OCI-LY1 (cell line): ENCODE measurements around the gene HNRNPD.
"Not testable (repeated sequence)": the region's sequence is repeated elsewhere in the genome, so short reads cannot be mapped to it uniquely, and the experiment has no call there.

Experiments
- H2AFZ ChIP-seq: fragments of 200-600 bp; sonication (generic), shearing (Covaris generic); 2 replicates; pipeline ENCODE4 v1.6.0; 2014; ENCODE audit warnings: antibody characterized with exemption, mild to moderate bottlenecking, low read length
- H3F3A ChIP-seq: fragments of 200-600 bp; sonication (generic), shearing (Covaris generic); 2 replicates; pipeline ENCODE4 v1.6.0; 2014; ENCODE audit warnings: mild to moderate bottlenecking, antibody characterized with exemption, low read length, moderate library complexity; ENCODE audit not compliant: insufficient read depth
- H3K27ac ChIP-seq: fragments of 200-600 bp; sonication (generic); 2 replicates; pipeline ENCODE4 v1.5.1; 2014; ENCODE audit warnings: low read length, mixed run types, mild to moderate bottlenecking, low read depth; ENCODE audit not compliant: poor library complexity, severe bottlenecking
- H3K27me3 ChIP-seq: fragments of 200-600 bp; sonication (generic); 2 replicates; pipeline ENCODE4 v1.6.0; 2014; ENCODE audit warnings: antibody characterized with exemption, mild to moderate bottlenecking, low read length, moderate library complexity; ENCODE audit not compliant: insufficient read depth
- H3K36me3 ChIP-seq: fragments of 200-600 bp; sonication (generic); 2 replicates; pipeline ENCODE4 v1.6.1; 2014; ENCODE audit warnings: mild to moderate bottlenecking, antibody characterized with exemption, low read length, moderate library complexity, mixed read lengths; ENCODE audit not compliant: insufficient read depth
- H3K4me1 ChIP-seq: fragments of 200-600 bp; sonication (generic); 2 replicates; pipeline ENCODE4 v1.5.1; 2014; ENCODE audit warnings: mild to moderate bottlenecking, low read length, moderate library complexity; ENCODE audit not compliant: insufficient read depth, severe bottlenecking
- H3K4me2 ChIP-seq: fragments of 200-600 bp; sonication (generic), shearing (Covaris generic); 2 replicates; pipeline ENCODE4 v1.6.1; 2014; ENCODE audit warnings: low read length
- H3K4me3 ChIP-seq: fragments of 200-600 bp; sonication (generic); 2 replicates; pipeline ENCODE4 v1.5.1; 2014; ENCODE audit warnings: low read length, low read depth, mild to moderate bottlenecking, mixed read lengths; ENCODE audit not compliant: poor library complexity, severe bottlenecking
- H3K79me2 ChIP-seq: fragments of 200-600 bp; shearing (Covaris generic); 2 replicates; pipeline ENCODE4 v1.6.1; 2016; ENCODE audit warnings: mixed run types, low read length, mixed read lengths; ENCODE audit not compliant: insufficient read depth
- H3K9ac ChIP-seq: fragments of 200-600 bp; sonication (generic), shearing (Covaris generic); 2 replicates; pipeline ENCODE4 v1.6.1; 2014; ENCODE audit warnings: mild to moderate bottlenecking, low read length, mixed read lengths
- H3K9me2 ChIP-seq: fragments of 200-600 bp; sonication (generic), shearing (Covaris generic); 2 replicates; pipeline ENCODE4 v1.6.1; 2014; ENCODE audit warnings: low read depth, mild to moderate bottlenecking, low read length, mixed read lengths
- H3K9me3 ChIP-seq: fragments of 200-600 bp; shearing (Covaris generic); 2 replicates; pipeline ENCODE4 v1.6.1; 2014; ENCODE audit warnings: low read length, mixed read lengths
- H4K20me1 ChIP-seq: fragments of 200-600 bp; sonication (generic), shearing (Covaris generic); 2 replicates; pipeline ENCODE4 v1.6.0; 2016; ENCODE audit warnings: mild to moderate bottlenecking, low read length; ENCODE audit not compliant: insufficient read depth
- EZH2 ChIP-seq: fragments of 200-600 bp; sonication (generic), shearing (Covaris generic); IDR thresholded peaks from 2 replicates; pipeline ENCODE4 v1.8.0; 2017; ENCODE audit warnings: borderline replicate concordance, mixed run types, mild to moderate bottlenecking, antibody characterized with exemption, low read length, moderate library complexity, mixed read lengths
- TF ChIP-seq, protein P1 (sequence below): fragments of 200-600 bp; sonication (generic), shearing (Covaris generic); IDR thresholded peaks from 2 replicates; pipeline ENCODE4 v1.5.1; 2017; ENCODE audit warnings: mild to moderate bottlenecking, antibody characterized with exemption, low read length, moderate library complexity, mixed read lengths

The HNRNPD gene

DNA sequence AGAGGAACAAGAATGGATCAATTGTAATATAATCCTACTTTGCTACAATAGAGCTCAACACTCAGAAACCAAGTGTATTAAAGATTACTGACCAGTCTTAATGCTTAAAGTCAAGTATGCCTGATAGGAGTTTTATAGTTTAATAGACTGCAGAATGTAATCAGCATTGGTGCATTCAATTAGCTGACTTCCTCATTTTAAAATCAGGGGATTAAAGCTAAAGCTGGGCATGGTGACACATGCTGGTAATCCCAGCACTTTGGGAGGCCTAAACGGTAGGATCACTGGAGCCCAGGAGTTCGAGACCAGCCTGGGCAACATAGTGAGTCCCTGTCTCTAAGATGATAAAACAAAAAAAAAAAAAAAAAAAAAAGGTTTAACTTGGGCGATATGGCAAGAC is 45.7 kb upstream of the HNRNPD start:
- Histone ChIP-seq H3F3A (peaks cover 9% of the 10 kb centered on the region), H3K4me1 (no peaks in the 10 kb centered on the region), H3K9ac (no peak overlapping the region), H3K27me3 (no peaks in the 10 kb centered on the region), H2AFZ (no peak overlapping the region), H3K36me3 (peaks cover 23% of the 10 kb centered on the region), H3K4me2 (no peak overlapping the region), H3K4me3 (no peak overlapping the region), H3K79me2 (no peaks in the 10 kb centered on the region), H3K9me2 (no peaks in the 10 kb centered on the region), H4K20me1 (no peaks in the 10 kb centered on the region), H3K9me3 (no peaks in the 10 kb centered on the region), H3K27ac (no peak overlapping the region)
- no peak for TF ChIP-seq EZH2
- TF ChIP-seq, protein P1, sequence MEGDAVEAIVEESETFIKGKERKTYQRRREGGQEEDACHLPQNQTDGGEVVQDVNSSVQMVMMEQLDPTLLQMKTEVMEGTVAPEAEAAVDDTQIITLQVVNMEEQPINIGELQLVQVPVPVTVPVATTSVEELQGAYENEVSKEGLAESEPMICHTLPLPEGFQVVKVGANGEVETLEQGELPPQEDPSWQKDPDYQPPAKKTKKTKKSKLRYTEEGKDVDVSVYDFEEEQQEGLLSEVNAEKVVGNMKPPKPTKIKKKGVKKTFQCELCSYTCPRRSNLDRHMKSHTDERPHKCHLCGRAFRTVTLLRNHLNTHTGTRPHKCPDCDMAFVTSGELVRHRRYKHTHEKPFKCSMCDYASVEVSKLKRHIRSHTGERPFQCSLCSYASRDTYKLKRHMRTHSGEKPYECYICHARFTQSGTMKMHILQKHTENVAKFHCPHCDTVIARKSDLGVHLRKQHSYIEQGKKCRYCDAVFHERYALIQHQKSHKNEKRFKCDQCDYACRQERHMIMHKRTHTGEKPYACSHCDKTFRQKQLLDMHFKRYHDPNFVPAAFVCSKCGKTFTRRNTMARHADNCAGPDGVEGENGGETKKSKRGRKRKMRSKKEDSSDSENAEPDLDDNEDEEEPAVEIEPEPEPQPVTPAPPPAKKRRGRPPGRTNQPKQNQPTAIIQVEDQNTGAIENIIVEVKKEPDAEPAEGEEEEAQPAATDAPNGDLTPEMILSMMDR: no peak

- Histone ChIP-seq H3K27ac (no peak overlapping the region), H3K27me3 (no peaks in the 10 kb centered on the region), H3K4me1 (no peaks in the 10 kb centered on the region), H3K4me3 (no peak overlapping the region), H3K9ac (no peak overlapping the region), H3K9me3 (no peaks in the 10 kb centered on the region), H3K36me3 (no peaks in the 10 kb centered on the region; the same call in 1 of the 2 replicates), H4K20me1 (no peaks in the 10 kb centered on the region), H3K9me2 (no peaks in the 10 kb centered on the region), H3K79me2 (no peaks in the 10 kb centered on the region), H3F3A (no peaks in the 10 kb centered on the region), H3K4me2 (no peak overlapping the region), H2AFZ (no peak overlapping the region)
- TF ChIP-seq, protein P1: no peak
- no peak for TF ChIP-seq EZH2
Observed at GRCh38 chr4:82415922-82416365, 42.2 kb upstream of the HNRNPD start.

DNA sequence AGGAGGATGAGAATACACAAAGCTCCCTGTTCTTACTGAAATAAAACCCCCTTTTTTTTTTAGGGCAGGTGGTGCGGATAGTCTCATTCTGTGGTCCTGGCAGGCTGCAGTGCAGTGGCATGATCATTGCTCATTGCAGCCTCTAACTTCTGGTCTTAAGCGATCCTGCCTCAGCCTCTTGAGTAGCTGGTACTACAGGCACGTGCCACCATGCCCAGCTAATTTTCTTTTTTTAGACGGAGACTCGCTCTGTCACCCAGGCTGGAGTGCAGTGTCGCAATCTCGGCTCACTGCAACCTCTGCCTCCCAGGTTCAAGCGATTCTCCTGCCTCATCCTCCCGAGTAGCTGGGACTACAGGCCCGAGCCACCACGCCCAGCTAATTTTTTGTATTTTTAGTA is 41.3 kb upstream of the HNRNPD start:
- H4K20me1 ChIP-seq, H3K27ac ChIP-seq, H3F3A ChIP-seq, H3K4me3 ChIP-seq, H3K27me3 ChIP-seq, H3K4me2 ChIP-seq, H2AFZ ChIP-seq, H3K9me2 ChIP-seq, H3K9ac ChIP-seq, H3K79me2 ChIP-seq, H3K4me1 ChIP-seq, H3K36me3 ChIP-seq, H3K9me3 ChIP-seq: not testable (repeated sequence)

GRCh38 chr4:82403725-82404124 is 29.9 kb upstream of the HNRNPD start:
- no peaks in the 10 kb centered on the region for H3K9me2 ChIP-seq

More at GRCh38 chr4:82403725-82404124, 29.9 kb upstream of the HNRNPD start:
- H3K79me2 ChIP-seq: no peaks in the 10 kb centered on the region
- no peak overlapping the region for H2AFZ ChIP-seq
- no peaks in the 10 kb centered on the region for H3K4me1 ChIP-seq
- H3K9me3 ChIP-seq: no peaks in the 10 kb centered on the region
- H3K4me2 ChIP-seq: no peak overlapping the region
- no peak overlapping the region for H3K27ac ChIP-seq
- TF ChIP-seq, protein P1: no peak
- no peak for TF ChIP-seq EZH2
- H4K20me1 ChIP-seq: no peaks in the 10 kb centered on the region
- no peaks in the 10 kb centered on the region for H3K36me3 ChIP-seq
- H3K4me3 ChIP-seq: no peak overlapping the region
- H3K27me3 ChIP-seq: no peaks in the 10 kb centered on the region
- no peak overlapping the region for H3K9ac ChIP-seq
- no peaks in the 10 kb centered on the region for H3F3A ChIP-seq
